A172 (cell line): ENCODE data around the gene ANKS1B. TPM values are rescaled to one million over a fixed set of nuclear protein-coding genes. Genes with fewer than 3 reads are reported as not detected.
"Not testable (repeated sequence)": the region's sequence is repeated elsewhere in the genome, so short reads cannot be mapped to it uniquely, and the experiment has no call there.

Source experiments
- DNase-seq: peaks from one replicate; pipeline ENCODE4 v3.0.0-alpha.2; 2015; ENCODE audit warnings: low spot score
- total RNA-seq: library from RNA; depleted of rRNA; stranded (reverse); fragments of >200 nt; shearing (Covaris generic); gene quantifications from 2 replicates; pipeline ENCODE4 v1.2.3, GENCODE V29; 2014; rRNA removed

The ANKS1B gene
- total RNA-seq = 0.24 and 0.55 TPM in 2 replicates

- DNase-seq = peak; percentile 35
Measured at GRCh38 chr12:99984271-99985128, at the start of gene ANKS1B. ANKS1B (minus strand) TSS chr12:99984936; CDS start chr12:99984237, 699 bp downstream.

GRCh38 chr12:100031836-100032235 lies 47.1 kb upstream of the ANKS1B start:
- DNase-seq = no peak

- DNase-seq = no peak
Measured at GRCh38 chr12:100027671-100028070, 42.9 kb upstream of the ANKS1B start.

GRCh38 chr12:100026241-100026640 lies 41.5 kb upstream of the ANKS1B start:
- no peak for DNase-seq

- no peak for DNase-seq
Measured at GRCh38 chr12:100024974-100025555, 40.3 kb upstream of the ANKS1B start.

- no peak for DNase-seq
Measured at GRCh38 chr12:100020370-100020769, 35.6 kb upstream of the ANKS1B start.

- no peak for DNase-seq
Measured at GRCh38 chr12:100017056-100017455, 32.3 kb upstream of the ANKS1B start.

- DNase-seq = not testable (repeated sequence)
Measured at GRCh38 chr12:100016304-100016703, 31.6 kb upstream of the ANKS1B start.

GRCh38 chr12:100005846-100006245 lies 21.1 kb upstream of the ANKS1B start:
- not testable (repeated sequence) for DNase-seq

GRCh38 chr12:99997806-99998205 lies 13.1 kb upstream of the ANKS1B start:
- no peak for DNase-seq

GRCh38 chr12:99996095-99996494 lies 11.4 kb upstream of the ANKS1B start:
- no peak for DNase-seq

GRCh38 chr12:99985631-99986030 lies 895 bp upstream of the ANKS1B start:
- DNase-seq = no peak

GRCh38 chr12:99985129-99985570 lies 414 bp upstream of the ANKS1B start:
- DNase-seq = peak; percentile 7

- no peak for DNase-seq
Measured at GRCh38 chr12:99983456-99984258, 1.1 kb downstream of the ANKS1B start.

GRCh38 chr12:99981639-99982190 lies 3.0 kb downstream of the ANKS1B start:
- DNase-seq = no peak

GRCh38 chr12:99979471-99979870 lies 5.3 kb downstream of the ANKS1B start:
- no peak for DNase-seq

GRCh38 chr12:99978152-99978551 lies 6.6 kb downstream of the ANKS1B start:
- DNase-seq = no peak

GRCh38 chr12:99977550-99977949 lies 7.2 kb downstream of the ANKS1B start:
- no peak for DNase-seq

GRCh38 chr12:99976762-99977161 lies 8.0 kb downstream of the ANKS1B start:
- no peak for DNase-seq

GRCh38 chr12:99975321-99975720 lies 9.4 kb downstream of the ANKS1B start:
- no peak for DNase-seq

- DNase-seq = no peak
Measured at GRCh38 chr12:99974146-99974545, 10.6 kb downstream of the ANKS1B start.

GRCh38 chr12:99966429-99966828 lies 18.3 kb downstream of the ANKS1B start:
- no peak for DNase-seq
